ENCODE results near the gene ARL6IP4. TPM values are rescaled to one million over a fixed set of nuclear protein-coding genes. Genes with fewer than 3 reads are reported as not detected.

Gene ARL6IP4
- total RNA-seq, 1 experiment from 2014 or later, result 189 TPM

GRCh38 chr12:122951979-122952892 is 28.2 kb upstream of the ARL6IP4 start:
- H3K27me3 ChIP-seq (replicated peaks; ENCODE audit: insufficient read depth, low read depth, low read length, poor library complexity), result no peaks in the 10 kb centered on the region
- H3K4me3 ChIP-seq (ENCODE audit: low read depth, low read length, poor library complexity, severe bottlenecking), result no peak overlapping the region
- TF ChIP-seq CTCF (conservative IDR thresholded peaks at IDR 0.05; ENCODE audit: low read depth, low read length) (peak; percentile 83), EZH2 (IDR thresholded peaks at IDR 0.05; ENCODE audit: borderline replicate concordance, low read depth, low read length, poor library complexity, severe bottlenecking) (no peak)
- peak; percentile 72 for DNase-seq (ENCODE audit: low spot score)
- H3K36me3 ChIP-seq (ENCODE audit: insufficient read depth, low read length, poor library complexity, severe bottlenecking), result no peaks in the 10 kb centered on the region
- intact Hi-C loops (cut with micrococcal nuclease; ENCODE audit: unreplicated experiment), result loop anchor here (1.0 to 2.0 kb wide), 3 partner anchors 92 to 313 kb away; no protein-coding TSS in a partner anchor
- POLR2A ChIA-PET (ENCODE audit: low non-redundant PET), result no interaction called here
- peak overlapping the region; percentile 12 for H3K27ac ChIP-seq (ENCODE audit: low read depth, low read length, poor library complexity, severe bottlenecking)
- no peaks in the 10 kb centered on the region for H3K4me1 ChIP-seq (ENCODE audit: insufficient read depth, low read length, poor library complexity, severe bottlenecking)
- CTCF ChIA-PET, result interaction anchor here (0.6 to 1.0 kb wide), 3 partner anchors 39 to 158 kb away, joined by 3 to 11 read pairs (median 4); no protein-coding TSS in a partner anchor
- no TSS peak for BruUV-seq (replicated peaks)
- H3K9me3 ChIP-seq (ENCODE audit: low read depth, low read length, poor library complexity, severe bottlenecking), result no peaks in the 10 kb centered on the region

GRCh38 chr12:122955156-122955555 is 25.3 kb upstream of the ARL6IP4 start:
- intact Hi-C loops (cut with micrococcal nuclease; ENCODE audit: unreplicated experiment), result no loop called here
- Histone ChIP-seq H3K36me3 (ENCODE audit: insufficient read depth, low read length, poor library complexity, severe bottlenecking) (peaks cover 8% of the 10 kb centered on the region), H3K27me3 (replicated peaks; ENCODE audit: insufficient read depth, low read depth, low read length, poor library complexity) (no peaks in the 10 kb centered on the region), H3K9me3 (ENCODE audit: low read depth, low read length, poor library complexity, severe bottlenecking) (no peaks in the 10 kb centered on the region), H3K27ac (ENCODE audit: low read depth, low read length, poor library complexity, severe bottlenecking) (no peak overlapping the region), H3K4me3 (ENCODE audit: low read depth, low read length, poor library complexity, severe bottlenecking) (no peak overlapping the region), H3K4me1 (ENCODE audit: insufficient read depth, low read length, poor library complexity, severe bottlenecking) (no peaks in the 10 kb centered on the region)
- BruUV-seq (replicated peaks), result no TSS peak
- ChIA-PET CTCF (no interaction called here), POLR2A (ENCODE audit: low non-redundant PET) (no interaction called here)
- TF ChIP-seq CTCF (conservative IDR thresholded peaks at IDR 0.05; ENCODE audit: low read depth, low read length) (no peak), EZH2 (IDR thresholded peaks at IDR 0.05; ENCODE audit: borderline replicate concordance, low read depth, low read length, poor library complexity, severe bottlenecking) (no peak)
- no peak for DNase-seq (ENCODE audit: low spot score)

GRCh38 chr12:122956035-122956434 is 24.4 kb upstream of the ARL6IP4 start:
- no peak overlapping the region for H3K27ac ChIP-seq (ENCODE audit: low read depth, low read length, poor library complexity, severe bottlenecking)
- H3K4me1 ChIP-seq (ENCODE audit: insufficient read depth, low read length, poor library complexity, severe bottlenecking), result no peaks in the 10 kb centered on the region
- DNase-seq (ENCODE audit: low spot score), result no peak
- H3K4me3 ChIP-seq (ENCODE audit: low read depth, low read length, poor library complexity, severe bottlenecking), result no peak overlapping the region
- intact Hi-C loops (cut with micrococcal nuclease; ENCODE audit: unreplicated experiment), result no loop called here
- ChIA-PET CTCF (interaction anchor here (0.7 kb wide), 1 partner anchor 85 kb away, joined by 3 read pairs; no protein-coding TSS in a partner anchor), POLR2A (ENCODE audit: low non-redundant PET) (no interaction called here)
- no peaks in the 10 kb centered on the region for H3K9me3 ChIP-seq (ENCODE audit: low read depth, low read length, poor library complexity, severe bottlenecking)
- TF ChIP-seq EZH2 (IDR thresholded peaks at IDR 0.05; ENCODE audit: borderline replicate concordance, low read depth, low read length, poor library complexity, severe bottlenecking) (no peak), CTCF (conservative IDR thresholded peaks at IDR 0.05; ENCODE audit: low read depth, low read length) (no peak)
- no peaks in the 10 kb centered on the region for H3K27me3 ChIP-seq (replicated peaks; ENCODE audit: insufficient read depth, low read depth, low read length, poor library complexity)
- BruUV-seq (replicated peaks), result no TSS peak
- H3K36me3 ChIP-seq (ENCODE audit: insufficient read depth, low read length, poor library complexity, severe bottlenecking), result peaks cover 9% of the 10 kb centered on the region

Measured in A673 (cell line).